Skeletal muscle satellite cell (primary cell): ENCODE results near the gene KCNJ9.

ENCODE experiments used
- H3K27me3 ChIP-seq: 2 replicates; pipeline ENCODE4 v1.7.0; 2013; ENCODE audit warnings: low read length; ENCODE audit not compliant: control insufficient read depth, insufficient read depth
- H3K36me3 ChIP-seq: 2 replicates; pipeline ENCODE4 v1.7.0; 2013; ENCODE audit warnings: mild to moderate bottlenecking, control low read depth, low read length; ENCODE audit not compliant: insufficient read depth
- H3K4me1 ChIP-seq: 2 replicates; pipeline ENCODE4 v1.7.0; 2013; ENCODE audit warnings: low read length; ENCODE audit not compliant: control insufficient read depth, insufficient read depth
- H3K4me2 ChIP-seq: 2 replicates; pipeline ENCODE4 v1.7.0; 2013; ENCODE audit warnings: mild to moderate bottlenecking, low read length
- H3K4me3 ChIP-seq: 2 replicates; pipeline ENCODE4 v1.7.0; 2013; ENCODE audit warnings: low read length
- H3K9ac ChIP-seq: 2 replicates; pipeline ENCODE4 v1.7.0; 2013; ENCODE audit warnings: mild to moderate bottlenecking, low read depth, low read length, moderate library complexity
- H3K9me3 ChIP-seq: replicated peaks from 2 replicates; pipeline ENCODE4 v1.7.0; 2013; ENCODE audit warnings: mild to moderate bottlenecking, control low read depth, low read length

Gene KCNJ9

GRCh38 chr1:160069460-160070231 is 11.7 kb upstream of the KCNJ9 start, which contains the start of gene KCNJ10:
Gene KCNJ10 (minus strand): TSS chr1:160070160. CDS start chr1:160042532, 27,628 bp downstream.
- no peaks in the 10 kb centered on the region for H3K9me3 ChIP-seq
- no peaks in the 10 kb centered on the region for H3K4me1 ChIP-seq
- peak within 1 kb of the TSS; percentile 95 for H3K4me2 ChIP-seq
- no peaks in the 10 kb centered on the region for H3K36me3 ChIP-seq
- H3K27me3 ChIP-seq, result peaks cover 73% of the 10 kb centered on the region
- H3K9ac ChIP-seq, result peak within 1 kb of the TSS; percentile 4
- H3K4me3 ChIP-seq, result peak within 1 kb of the TSS; percentile 77

- H3K36me3 ChIP-seq, result no peaks in the 10 kb centered on the region
- peak overlapping the region; percentile 4 for H3K9ac ChIP-seq
- H3K4me2 ChIP-seq, result peak overlapping the region; percentile 95
- H3K4me1 ChIP-seq, result no peaks in the 10 kb centered on the region
- peaks cover 72% of the 10 kb centered on the region for H3K27me3 ChIP-seq
- H3K4me3 ChIP-seq, result peak overlapping the region; percentile 77
- H3K9me3 ChIP-seq, result no peaks in the 10 kb centered on the region
Observed at GRCh38 chr1:160070243-160071163, 10.8 kb upstream of the KCNJ9 start.

DNA sequence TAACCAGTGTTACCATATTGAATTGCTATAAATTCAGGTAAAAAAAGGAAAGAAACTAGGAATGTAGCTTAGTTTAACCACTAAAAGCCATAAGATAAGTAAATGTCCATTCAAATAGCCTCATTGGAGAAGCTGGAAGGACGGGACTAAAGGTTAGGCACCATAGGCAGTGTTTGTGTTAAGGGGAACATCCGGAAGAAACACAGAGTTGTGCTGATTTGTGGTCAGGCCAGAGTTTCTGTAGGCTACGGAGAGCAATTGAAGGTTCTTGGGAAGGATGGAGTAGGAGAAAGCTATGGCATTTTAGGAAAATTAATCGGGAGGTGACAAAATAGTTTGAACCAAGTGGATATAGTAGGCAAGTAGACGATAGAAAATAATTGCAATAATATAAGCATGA is 10.0 kb upstream of the KCNJ9 start:
- Histone ChIP-seq H3K9me3 (no peaks in the 10 kb centered on the region), H3K4me3 (no peak overlapping the region), H3K27me3 (peaks cover 72% of the 10 kb centered on the region), H3K4me2 (no peak overlapping the region), H3K9ac (no peak overlapping the region), H3K4me1 (no peaks in the 10 kb centered on the region), H3K36me3 (no peaks in the 10 kb centered on the region)

DNA sequence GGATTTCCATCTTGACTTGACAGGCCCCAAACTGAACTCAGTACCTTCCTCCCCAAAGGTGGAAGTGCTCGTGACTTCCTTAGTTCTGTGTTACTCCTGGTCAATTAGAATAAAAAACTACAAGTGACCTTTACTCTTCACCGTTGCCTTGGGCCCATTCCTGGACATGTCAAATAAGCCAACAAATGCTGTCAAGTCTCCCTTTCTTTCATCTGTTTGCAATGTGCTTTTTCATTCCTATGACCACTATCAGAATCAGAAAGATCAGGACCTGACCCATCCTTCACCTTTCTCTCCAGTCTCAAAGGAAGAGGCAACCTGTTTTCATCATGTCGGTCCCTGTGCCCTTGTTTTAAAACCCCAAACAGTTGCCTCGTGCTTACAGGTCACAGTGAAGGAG is 6.5 kb upstream of the KCNJ9 start:
- H3K4me2 ChIP-seq, result no peak overlapping the region
- no peaks in the 10 kb centered on the region for H3K4me1 ChIP-seq
- H3K27me3 ChIP-seq, result peaks cover 57% of the 10 kb centered on the region
- H3K9ac ChIP-seq, result no peak overlapping the region
- no peaks in the 10 kb centered on the region for H3K9me3 ChIP-seq
- no peaks in the 10 kb centered on the region for H3K36me3 ChIP-seq
- H3K4me3 ChIP-seq, result no peak overlapping the region

DNA sequence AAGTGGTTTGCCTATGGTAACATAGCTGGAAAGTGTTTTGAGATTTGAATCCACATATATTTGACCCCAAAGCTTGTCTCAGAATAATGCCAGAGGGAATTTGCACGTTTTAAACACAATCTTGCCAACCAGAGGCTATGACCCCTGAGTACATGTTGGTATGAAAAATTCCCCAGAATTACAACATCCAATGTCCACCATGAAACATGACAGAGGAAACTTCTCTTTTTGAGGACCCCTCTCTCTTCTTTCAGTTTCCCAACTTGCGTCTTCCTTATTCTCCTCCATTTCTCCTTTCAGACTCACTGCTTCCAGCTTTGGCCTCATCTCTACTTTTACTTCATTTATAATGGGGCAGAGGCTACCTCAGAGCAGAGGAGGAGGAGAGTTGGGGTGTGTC is 5.5 kb upstream of the KCNJ9 start:
- Histone ChIP-seq H3K4me1 (peaks cover 1% of the 10 kb centered on the region), H3K36me3 (no peaks in the 10 kb centered on the region), H3K9ac (no peak overlapping the region), H3K4me2 (no peak overlapping the region), H3K27me3 (peaks cover 60% of the 10 kb centered on the region), H3K4me3 (no peak overlapping the region), H3K9me3 (no peaks in the 10 kb centered on the region)

DNA sequence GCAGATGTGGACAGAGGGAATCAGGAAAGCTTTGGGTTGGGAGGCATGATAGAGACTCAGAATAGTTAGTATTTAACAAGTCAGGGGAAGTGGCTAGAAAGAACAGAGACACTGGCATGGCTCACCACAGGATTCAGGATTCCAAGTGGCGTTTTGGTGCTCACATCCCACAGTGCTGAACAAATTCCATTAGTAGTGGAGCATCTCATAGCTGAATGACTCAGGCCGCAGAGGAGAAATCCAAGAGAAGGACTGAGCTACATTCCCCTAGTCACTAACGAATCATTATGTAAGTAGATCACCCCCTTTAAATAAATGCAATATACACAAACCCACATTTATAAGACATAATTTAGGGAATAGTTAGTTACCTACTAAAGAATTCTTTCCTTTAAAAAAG is 5.0 kb upstream of the KCNJ9 start:
- Histone ChIP-seq H3K4me2 (no peak overlapping the region), H3K36me3 (no peaks in the 10 kb centered on the region), H3K9me3 (no peaks in the 10 kb centered on the region), H3K4me1 (peaks cover 4% of the 10 kb centered on the region), H3K27me3 (peaks cover 59% of the 10 kb centered on the region), H3K4me3 (no peak overlapping the region), H3K9ac (no peak overlapping the region)

- H3K4me2 ChIP-seq, result no peak overlapping the region
- H3K9ac ChIP-seq, result no peak overlapping the region
- no peaks in the 10 kb centered on the region for H3K36me3 ChIP-seq
- no peaks in the 10 kb centered on the region for H3K9me3 ChIP-seq
- peaks cover 61% of the 10 kb centered on the region for H3K27me3 ChIP-seq
- peaks cover 4% of the 10 kb centered on the region for H3K4me1 ChIP-seq
- no peak overlapping the region for H3K4me3 ChIP-seq
Observed at GRCh38 chr1:160077486-160077885, 3.9 kb upstream of the KCNJ9 start.

DNA sequence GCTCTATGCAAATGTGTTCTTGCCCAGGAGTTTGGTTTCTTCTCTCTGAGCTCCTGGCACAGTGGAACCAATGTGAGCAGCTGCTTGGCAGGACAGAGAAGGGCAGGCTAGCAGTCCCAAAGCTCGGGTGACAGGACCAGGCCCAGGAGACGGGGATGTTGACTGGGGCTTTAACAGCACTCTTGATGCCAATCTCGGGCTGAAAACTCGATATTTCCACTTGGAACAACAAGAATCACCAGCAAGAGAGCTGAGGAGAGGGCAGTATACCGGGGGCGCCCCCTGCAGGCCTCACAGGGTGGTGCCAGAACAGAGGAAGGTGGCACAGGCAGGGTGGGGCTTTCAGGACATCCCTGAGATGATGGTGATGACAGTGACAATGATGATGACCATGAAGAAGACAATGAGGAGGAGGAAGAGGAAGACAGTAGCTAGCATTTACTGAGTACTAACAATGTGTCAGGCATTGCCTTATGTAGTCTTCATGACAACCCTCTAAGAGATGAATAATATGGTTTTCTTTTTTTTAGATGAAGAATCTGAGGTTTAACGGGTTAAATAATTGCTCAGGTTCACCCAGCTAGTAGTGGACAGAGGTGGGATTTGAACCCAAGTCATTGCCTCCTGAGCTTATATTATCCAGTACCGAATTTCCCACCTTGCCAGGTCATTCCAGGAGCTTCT is 2.7 kb upstream of the KCNJ9 start:
- Histone ChIP-seq H3K27me3 (peaks cover 71% of the 10 kb centered on the region), H3K4me2 (no peak overlapping the region), H3K4me1 (peaks cover 4% of the 10 kb centered on the region), H3K4me3 (no peak overlapping the region), H3K9ac (no peak overlapping the region), H3K36me3 (no peaks in the 10 kb centered on the region), H3K9me3 (no peaks in the 10 kb centered on the region)

GRCh38 chr1:160079448-160079847 is 1.9 kb upstream of the KCNJ9 start:
- Histone ChIP-seq H3K4me1 (peaks cover 4% of the 10 kb centered on the region), H3K27me3 (peaks cover 70% of the 10 kb centered on the region), H3K9ac (no peak overlapping the region), H3K4me2 (no peak overlapping the region), H3K36me3 (no peaks in the 10 kb centered on the region), H3K4me3 (no peak overlapping the region), H3K9me3 (no peaks in the 10 kb centered on the region)

- Histone ChIP-seq H3K9ac (no peak overlapping the region), H3K4me3 (no peak overlapping the region), H3K4me2 (peak overlapping the region; percentile 8), H3K27me3 (peaks cover 61% of the 10 kb centered on the region), H3K4me1 (peaks cover 4% of the 10 kb centered on the region), H3K9me3 (no peaks in the 10 kb centered on the region), H3K36me3 (no peaks in the 10 kb centered on the region)
Observed at GRCh38 chr1:160080381-160081100, 797 bp upstream of the KCNJ9 start.

- H3K4me2 ChIP-seq, result no peak overlapping the region
- H3K36me3 ChIP-seq, result no peaks in the 10 kb centered on the region
- no peak overlapping the region for H3K4me3 ChIP-seq
- no peaks in the 10 kb centered on the region for H3K9me3 ChIP-seq
- no peak overlapping the region for H3K9ac ChIP-seq
- H3K4me1 ChIP-seq, result peaks cover 4% of the 10 kb centered on the region
- peaks cover 47% of the 10 kb centered on the region for H3K27me3 ChIP-seq
Observed at GRCh38 chr1:160082487-160082886, 1.1 kb downstream of the KCNJ9 start.
